Fibroblast of pulmonary artery (primary cell): Measurements from ENCODE around the gene LRRTM1.

Experiments used
- DNase-seq: peaks from one replicate; pipeline ENCODE4 v3.0.0-alpha.2; 2010; ENCODE audit warnings: low read depth
- H3K4me3 ChIP-seq: replicated peaks from 2 replicates; pipeline ENCODE4 v1.5.1; 2011; ENCODE audit warnings: low read depth, mild to moderate bottlenecking, control low read depth, low read length, moderate library complexity
- CTCF ChIP-seq: IDR thresholded peaks from 2 replicates; pipeline ENCODE4 v1.5.1; 2011; ENCODE audit warnings: mild to moderate bottlenecking, control low read depth, low read length, inconsistent platforms; ENCODE audit errors: missing control alignments

Gene LRRTM1

DNA sequence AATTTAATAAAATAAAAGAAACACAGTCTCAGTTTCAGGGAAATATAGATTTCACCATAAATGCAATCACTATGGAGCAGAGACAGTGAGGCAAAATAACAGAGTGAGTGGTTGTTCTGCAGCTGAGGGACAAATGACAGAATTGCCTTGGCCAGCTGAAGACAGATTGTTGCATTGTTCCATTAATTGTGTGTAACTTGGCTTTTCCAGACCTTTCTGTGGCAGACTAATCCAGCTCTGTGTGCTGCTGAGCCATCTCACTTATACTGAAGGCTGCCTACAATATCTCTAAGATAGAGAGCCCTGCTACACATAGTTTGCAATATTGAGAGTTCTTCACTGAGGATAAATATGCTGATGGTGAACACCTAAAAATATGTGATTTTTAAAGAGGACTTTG, 11.5 kb downstream of the LRRTM1 start:
- no peak for DNase-seq
- TF ChIP-seq CTCF: no peak
- H3K4me3 ChIP-seq: no peak overlapping the region

- H3K4me3 ChIP-seq: no peak overlapping the region
- TF ChIP-seq CTCF: no peak
- DNase-seq: no peak
Measured at GRCh38 chr2:80292474-80292873, 12.1 kb downstream of the LRRTM1 start.

DNA sequence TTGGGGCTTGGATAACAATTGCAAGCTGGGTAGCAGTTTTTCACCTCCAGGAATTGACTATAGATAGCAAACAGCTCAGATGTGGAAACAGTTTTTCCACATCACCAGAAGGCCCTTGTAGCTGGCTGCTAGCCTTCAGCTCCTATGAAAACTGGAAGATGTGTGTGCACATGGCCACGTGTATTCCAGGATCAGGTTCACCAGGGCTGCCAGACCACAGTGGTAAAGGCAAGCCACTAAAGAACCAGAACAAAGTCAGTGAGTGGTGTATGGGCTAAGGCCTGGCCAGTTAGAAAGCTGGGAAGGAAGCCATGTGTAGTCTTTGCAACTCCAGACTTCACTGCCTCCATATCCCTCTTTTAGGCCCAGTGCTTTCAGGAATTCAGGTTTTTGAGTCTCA, 12.9 kb downstream of the LRRTM1 start:
- H3K4me3 ChIP-seq: no peak overlapping the region
- DNase-seq: no peak
- no peak for TF ChIP-seq CTCF

DNA sequence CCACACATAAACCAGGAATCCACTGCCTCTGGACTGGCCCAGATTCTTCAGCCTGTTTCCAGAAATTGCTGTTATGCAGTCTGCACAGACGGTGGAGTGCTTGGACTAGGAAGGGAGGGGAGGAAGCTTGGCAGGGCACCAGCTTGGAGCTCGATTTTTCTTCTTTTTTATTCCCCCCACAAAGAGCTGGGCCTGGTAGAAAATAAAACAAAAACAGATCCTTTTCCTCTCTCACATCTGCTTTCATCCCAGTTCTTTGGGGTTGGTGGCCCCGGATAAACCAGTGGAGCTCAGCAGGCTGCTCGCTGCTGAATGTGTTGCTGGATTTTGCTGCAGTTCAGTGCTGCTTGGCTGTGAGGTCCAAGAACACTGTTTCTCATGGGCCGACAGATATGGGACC, 16.0 kb downstream of the LRRTM1 start:
- TF ChIP-seq CTCF: peak; percentile 9
- H3K4me3 ChIP-seq: no peak overlapping the region
- peak; percentile 8 for DNase-seq

GRCh38 chr2:80281049-80281448, 23.5 kb downstream of the LRRTM1 start:
- DNase-seq: no peak
- H3K4me3 ChIP-seq: no peak overlapping the region
- TF ChIP-seq CTCF: no peak

GRCh38 chr2:80280598-80280997, 24.0 kb downstream of the LRRTM1 start:
- TF ChIP-seq CTCF: no peak
- no peak for DNase-seq
- no peak overlapping the region for H3K4me3 ChIP-seq

DNA sequence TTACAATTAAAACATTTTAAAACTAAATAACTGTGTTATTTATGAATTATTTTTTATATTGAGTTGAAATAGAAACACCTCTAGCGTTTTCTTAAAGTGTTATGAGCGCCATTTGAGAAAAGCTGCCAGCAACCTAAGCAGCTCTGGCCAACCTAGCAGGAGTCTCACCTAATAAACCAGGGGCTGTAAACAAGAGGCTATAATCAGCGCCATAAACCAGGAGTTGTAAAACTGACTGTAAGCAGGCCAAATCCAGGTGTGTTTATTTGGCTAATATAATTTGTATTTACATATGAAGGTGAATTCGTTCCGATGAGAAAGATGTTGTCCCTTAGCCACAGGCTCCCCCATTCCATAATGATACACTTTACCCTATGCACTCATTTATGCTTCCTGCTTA, 34.7 kb downstream of the LRRTM1 start:
- TF ChIP-seq CTCF: no peak
- no peak overlapping the region for H3K4me3 ChIP-seq
- DNase-seq: no peak
